Effector memory CD8-positive, alpha-beta T cell (primary cell): ENCODE data around the gene NSD1.

Experiments
- ATAC-seq: fragments of 150-1000 bp; cut with Tn5 transposase; replicated peaks from 2 replicates; pipeline ENCODE4 v1.10.0; 2021; ENCODE audit warnings: mild to moderate bottlenecking, moderate library complexity
- DNase-seq, 3 experiments: peaks; one replicate each; pipeline ENCODE4 v3.0.0; 2021
- H3K27ac Mint-ChIP-seq, 2 donors: one replicate each; pipeline ENCODE4 v1.8.0; 2022; ENCODE audit warnings: mild to moderate bottlenecking in 2 of 2, mixed read lengths in 2 of 2, moderate library complexity in 2 of 2
- H3K27me3 Mint-ChIP-seq, 2 donors: one replicate each; pipeline ENCODE4 v1.8.0; 2022; ENCODE audit warnings: mixed read lengths in 2 of 2
- H3K36me3 Mint-ChIP-seq: one replicate; pipeline ENCODE4 v1.8.0; 2022; ENCODE audit warnings: mild to moderate bottlenecking, moderate library complexity, mixed read lengths; ENCODE audit not compliant: insufficient read depth
- H3K4me1 Mint-ChIP-seq, 2 donors: one replicate each; pipeline ENCODE4 v1.8.0; 2022; ENCODE audit warnings: low read depth in 2 of 2, mixed read lengths in 2 of 2
- H3K4me3 Mint-ChIP-seq, 2 donors: one replicate each; pipeline ENCODE4 v1.8.0; 2022; ENCODE audit warnings: mild to moderate bottlenecking in 2 of 2, mixed read lengths in 2 of 2, moderate library complexity in 2 of 2
- H3K9me3 Mint-ChIP-seq, 2 donors: one replicate each; pipeline ENCODE4 v1.8.0; 2022; ENCODE audit warnings: mixed read lengths in 2 of 2

The NSD1 gene

DNA sequence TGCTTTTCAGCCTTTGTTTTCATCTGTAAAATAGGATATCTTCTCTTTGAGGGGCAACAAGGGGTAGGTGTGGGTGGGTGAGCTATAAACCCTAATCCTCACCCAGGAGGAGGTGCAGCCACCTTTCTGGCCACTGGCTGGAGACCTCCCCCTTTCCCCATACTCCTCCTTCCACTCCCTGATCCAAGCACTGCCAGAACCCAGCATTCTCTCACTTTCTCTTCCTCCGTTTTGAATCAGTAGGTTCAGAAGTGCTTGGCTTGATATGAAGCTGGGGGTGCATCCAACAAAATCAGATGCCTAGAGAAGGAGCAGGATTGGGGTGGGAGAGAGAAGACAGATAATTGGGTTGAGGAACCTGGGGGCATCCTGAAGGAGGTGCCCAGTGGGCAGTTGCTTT is 6.8 kb upstream of the NSD1 start:
- H3K27ac Mint-ChIP-seq: no peak overlapping the region

DNA sequence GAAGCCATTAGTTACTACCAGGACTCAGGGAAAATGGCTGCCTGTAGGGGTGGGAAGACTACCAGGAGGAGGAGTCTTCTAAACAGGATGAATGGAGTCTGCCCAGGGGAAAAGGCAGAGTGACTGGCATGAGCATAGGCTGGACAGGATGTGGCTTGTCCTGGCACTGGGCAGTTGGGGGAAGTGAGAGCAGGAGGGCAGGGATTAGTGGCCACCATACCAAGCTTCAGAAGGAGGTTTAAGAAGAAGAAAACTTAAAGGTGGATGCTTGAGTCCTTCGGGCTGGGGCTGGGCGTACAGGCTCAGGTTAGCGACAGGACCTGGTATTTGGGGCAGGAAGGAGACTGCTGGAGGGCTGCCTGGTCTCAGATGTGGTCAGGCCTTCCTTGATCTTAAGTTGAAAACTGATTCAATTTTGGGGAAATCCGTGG is 5.0 kb upstream of the NSD1 start:
- peaks cover 15 to 17% of the 10 kb centered on the region in 2 donors for H3K4me1 Mint-ChIP-seq
- no peak overlapping the region for H3K4me3 Mint-ChIP-seq
- DNase-seq: no peak
- no peaks in the 10 kb centered on the region for H3K9me3 Mint-ChIP-seq
- H3K36me3 Mint-ChIP-seq: peaks cover 12% of the 10 kb centered on the region
- no peak for ATAC-seq
- H3K27me3 Mint-ChIP-seq: no peaks in the 10 kb centered on the region
- peak overlapping the region; percentile 4 to 10 for H3K27ac Mint-ChIP-seq

More for the DNA sequence above, 6.8 kb upstream of the NSD1 start:
- Mint-ChIP-seq H3K36me3 (peaks cover 9% of the 10 kb centered on the region), H3K4me3 (no peak overlapping the region), H3K4me1 (peaks cover 15 to 17% of the 10 kb centered on the region in 2 donors), H3K27me3 (no peaks in the 10 kb centered on the region), H3K9me3 (no peaks in the 10 kb centered on the region)
- no peak for ATAC-seq
- no peak for DNase-seq

DNA sequence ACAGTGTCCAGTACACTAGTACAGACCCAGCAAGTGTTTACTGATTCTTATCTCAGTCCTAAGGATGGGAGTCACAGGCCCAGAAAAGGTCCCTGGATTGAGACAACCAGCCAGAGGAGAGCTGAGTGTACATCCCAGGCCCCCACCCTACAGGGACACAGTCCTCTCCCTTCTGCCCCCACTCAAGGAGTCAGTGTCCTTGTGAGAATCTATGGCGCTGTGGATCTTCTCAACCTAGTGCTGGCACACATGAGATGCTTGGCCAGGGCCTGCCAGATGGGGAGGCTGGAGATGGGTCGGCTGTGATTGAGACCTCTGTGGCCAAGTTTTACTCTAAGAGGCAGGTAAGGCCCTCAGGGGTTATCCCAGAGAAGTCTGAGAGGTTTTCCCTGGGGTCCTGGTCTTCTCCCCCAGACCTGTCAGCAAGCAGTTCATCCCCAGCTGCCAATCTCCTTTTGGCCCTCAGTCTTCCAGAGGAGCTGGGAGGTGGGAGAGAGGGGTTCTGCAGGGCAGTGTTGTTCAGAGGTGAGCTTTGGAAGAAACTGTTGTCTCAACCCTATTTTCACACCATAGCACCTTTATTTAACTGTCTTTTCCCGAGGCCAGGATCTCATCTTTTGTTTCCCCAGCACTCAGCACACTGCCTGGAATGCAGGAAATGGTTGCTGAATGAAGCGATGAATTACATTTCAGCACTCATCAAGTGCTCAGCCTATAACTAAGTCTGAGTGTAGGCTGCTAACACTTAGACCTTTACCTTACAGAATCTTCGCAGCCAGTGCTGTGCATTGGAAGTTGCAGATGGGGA is 3.2 kb upstream of the NSD1 start:
- peak overlapping the region in 1 of 2 donors; percentile 92 for H3K27ac Mint-ChIP-seq
- no peaks in the 10 kb centered on the region for H3K9me3 Mint-ChIP-seq
- ATAC-seq (no peak), DNase-seq (no peak)
- peaks cover 29% of the 10 kb centered on the region for H3K36me3 Mint-ChIP-seq
- no peak overlapping the region for H3K4me3 Mint-ChIP-seq
- H3K4me1 Mint-ChIP-seq: peaks cover 22 to 24% of the 10 kb centered on the region in 2 donors
- no peaks in the 10 kb centered on the region for H3K27me3 Mint-ChIP-seq

DNA sequence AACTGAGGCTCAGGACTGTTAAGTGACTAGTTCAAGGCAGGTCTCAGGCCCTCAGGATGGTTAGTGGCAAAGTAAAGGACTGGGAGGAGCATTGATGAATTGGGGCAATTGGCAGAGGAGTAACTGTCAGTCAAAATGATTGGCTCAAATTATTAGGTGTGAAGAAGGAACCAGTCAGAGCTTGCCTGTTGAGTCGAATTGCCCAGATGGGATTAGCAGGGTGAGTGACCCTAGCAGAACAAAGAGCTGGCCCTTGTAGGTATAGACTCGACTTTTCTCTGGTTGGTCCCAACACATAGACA is 2.6 kb upstream of the NSD1 start:
- Mint-ChIP-seq H3K4me1 (peaks cover 25 to 27% of the 10 kb centered on the region in 2 donors), H3K27me3 (no peaks in the 10 kb centered on the region), H3K27ac (peak overlapping the region; percentile 80 to 92), H3K9me3 (no peaks in the 10 kb centered on the region), H3K4me3 (peak overlapping the region in 1 of 2 donors; percentile 73), H3K36me3 (peaks cover 34% of the 10 kb centered on the region)
- DNase-seq (no peak), ATAC-seq (no peak)

DNA sequence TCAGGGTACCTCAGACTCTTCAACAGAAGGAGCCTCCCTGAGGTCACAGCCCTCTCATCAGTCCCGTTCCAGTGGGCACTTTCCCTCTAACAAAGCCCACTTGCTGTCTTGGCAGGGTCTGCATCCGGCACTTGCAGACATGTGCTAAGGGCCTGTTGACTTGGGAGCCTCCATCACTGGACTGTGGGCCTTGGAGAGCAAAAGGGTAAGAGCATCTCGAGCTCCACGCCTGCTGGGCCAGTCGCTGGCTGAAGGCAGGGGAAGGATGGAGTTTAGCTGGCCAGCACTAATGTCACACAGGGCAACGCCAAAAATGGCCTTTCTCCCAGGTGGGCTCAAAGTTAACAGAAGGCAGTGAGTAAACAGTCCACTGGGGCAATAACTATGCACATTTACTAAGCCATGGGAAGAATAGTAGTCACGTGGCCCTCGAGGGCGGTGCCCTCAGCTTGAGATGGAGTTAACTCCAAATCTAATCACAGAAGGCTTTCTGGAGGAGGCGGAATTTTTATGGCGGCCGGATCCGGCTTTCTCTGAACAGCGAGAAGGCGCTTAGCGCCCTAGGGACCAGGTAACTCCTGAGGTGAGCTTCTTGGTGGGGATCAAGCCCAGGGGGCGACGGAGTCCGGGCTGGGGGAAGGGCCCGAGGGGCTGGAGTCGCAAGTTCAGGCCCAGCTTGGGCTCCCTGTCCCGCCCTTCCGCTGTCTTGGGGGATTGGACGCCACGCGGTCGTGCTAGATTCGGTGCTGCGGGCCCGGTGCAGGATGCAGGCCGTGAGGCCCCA is 2.0 kb upstream of the NSD1 start:
- Mint-ChIP-seq H3K9me3 (no peaks in the 10 kb centered on the region), H3K27ac (peak overlapping the region; percentile 80 to 92), H3K27me3 (no peaks in the 10 kb centered on the region), H3K36me3 (peaks cover 40% of the 10 kb centered on the region), H3K4me3 (peak overlapping the region; percentile 68 to 73), H3K4me1 (peaks cover 27 to 29% of the 10 kb centered on the region in 2 donors)
- DNase-seq (no peak), ATAC-seq (no peak)

DNA sequence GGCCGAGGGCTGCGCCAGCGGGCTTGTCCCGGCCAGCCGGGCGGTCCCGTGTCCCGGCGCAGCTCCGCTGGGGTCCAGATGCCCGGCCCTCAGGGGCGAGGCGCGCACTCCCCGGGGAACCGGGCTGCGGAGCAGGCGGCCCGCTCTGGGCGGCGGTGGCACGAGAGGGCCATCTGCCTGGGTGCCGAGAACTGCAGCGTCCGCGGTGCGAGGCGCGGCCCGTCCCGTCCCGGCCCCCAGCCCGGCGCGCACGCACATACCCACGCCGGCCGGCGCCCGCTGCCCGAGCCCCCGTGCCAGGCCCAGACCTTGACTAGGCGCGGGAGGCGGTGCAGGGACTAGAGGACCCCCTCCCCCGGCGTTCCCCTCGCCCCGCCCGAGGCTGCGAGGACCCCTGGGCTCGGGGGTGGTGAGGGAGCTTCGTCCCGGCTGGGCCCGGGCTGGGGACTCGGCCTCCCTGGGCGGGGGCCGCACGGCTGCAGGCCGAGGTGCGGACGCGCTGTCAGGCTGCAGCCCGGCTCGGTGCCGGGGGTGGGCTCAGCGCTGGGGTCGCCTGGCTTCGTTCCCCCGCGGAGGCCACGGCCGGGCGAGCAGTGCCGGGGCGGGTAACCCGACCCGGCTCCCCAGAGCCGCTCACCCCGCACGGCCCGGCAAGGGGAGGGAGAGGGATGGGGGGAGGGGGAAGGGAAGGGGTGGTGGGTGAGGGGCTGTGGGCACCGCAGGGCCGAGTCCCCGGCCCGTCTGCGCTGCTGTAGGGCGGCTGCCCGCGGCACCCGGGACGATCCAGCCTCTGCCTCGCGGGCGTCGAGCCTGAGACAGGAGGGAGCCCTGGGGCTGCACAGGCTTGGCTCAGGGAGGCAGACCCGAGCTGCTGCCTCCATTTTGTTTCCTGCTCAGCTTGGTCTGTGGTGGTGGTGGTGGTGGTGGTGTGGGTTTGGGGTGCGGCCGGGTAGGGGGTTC is 1.2 kb upstream of the NSD1 start:
- Mint-ChIP-seq H3K36me3 (peaks cover 49% of the 10 kb centered on the region), H3K4me3 (peak overlapping the region; percentile 82 to 84), H3K27me3 (no peaks in the 10 kb centered on the region), H3K9me3 (no peaks in the 10 kb centered on the region), H3K27ac (peak overlapping the region; percentile 85 to 88), H3K4me1 (peaks cover 29 to 34% of the 10 kb centered on the region in 2 donors)
- DNase-seq (peak in 2 of 3 experiments; percentile 8 to 41), ATAC-seq (peak; percentile 44)

DNA sequence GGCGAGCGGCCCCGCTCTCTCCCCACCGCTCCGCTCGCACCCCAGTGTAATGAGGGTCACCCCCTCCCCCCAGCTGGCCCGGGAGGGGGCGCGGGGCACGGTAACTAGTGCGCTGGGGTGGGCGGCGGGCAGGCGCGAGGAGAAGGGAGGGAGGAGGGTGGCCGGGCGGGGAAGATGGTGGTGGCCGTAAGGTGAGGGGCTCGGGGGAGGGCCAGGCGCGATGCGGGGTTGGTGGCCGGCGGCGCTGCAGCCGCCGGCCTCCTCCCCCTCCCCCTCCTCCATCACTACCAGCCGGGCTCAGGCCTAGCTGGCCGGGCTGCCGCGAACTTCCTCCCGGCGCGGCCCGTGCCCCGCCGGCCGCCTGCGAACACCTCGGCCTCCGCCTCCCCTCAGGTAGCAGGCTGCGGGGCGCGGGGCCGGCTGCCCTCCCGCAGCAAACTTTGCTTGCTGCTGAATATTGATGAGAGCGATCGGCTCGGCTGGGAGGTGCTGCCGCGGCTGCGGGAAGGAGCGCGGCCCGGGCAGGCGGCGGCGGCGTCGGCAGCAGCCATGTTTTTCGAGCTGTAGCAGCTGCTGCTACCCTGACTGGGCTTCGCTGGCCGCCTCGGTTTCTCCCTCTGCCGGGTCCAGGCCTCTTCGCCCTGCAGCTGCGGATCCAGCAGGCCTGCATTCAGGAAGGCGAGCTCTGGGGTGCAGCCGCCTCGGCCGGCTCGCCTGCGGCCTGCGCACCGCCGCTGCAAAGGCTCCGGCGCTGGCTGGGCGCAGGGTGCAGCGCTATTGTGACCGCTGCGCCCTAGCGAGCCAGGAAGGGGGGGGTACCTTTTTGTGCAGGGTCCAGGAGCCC is 502 bp downstream of the NSD1 start:
- peak overlapping the region; percentile 82 to 84 for H3K4me3 Mint-ChIP-seq
- no peaks in the 10 kb centered on the region for H3K9me3 Mint-ChIP-seq
- H3K27me3 Mint-ChIP-seq: no peaks in the 10 kb centered on the region
- H3K4me1 Mint-ChIP-seq: peaks cover 23 to 30% of the 10 kb centered on the region in 2 donors
- peak overlapping the region; percentile 85 to 88 for H3K27ac Mint-ChIP-seq
- peaks cover 62% of the 10 kb centered on the region for H3K36me3 Mint-ChIP-seq
- peak in 2 of 3 experiments; percentile 36 to 49 for DNase-seq
- ATAC-seq: peak; percentile 9

DNA sequence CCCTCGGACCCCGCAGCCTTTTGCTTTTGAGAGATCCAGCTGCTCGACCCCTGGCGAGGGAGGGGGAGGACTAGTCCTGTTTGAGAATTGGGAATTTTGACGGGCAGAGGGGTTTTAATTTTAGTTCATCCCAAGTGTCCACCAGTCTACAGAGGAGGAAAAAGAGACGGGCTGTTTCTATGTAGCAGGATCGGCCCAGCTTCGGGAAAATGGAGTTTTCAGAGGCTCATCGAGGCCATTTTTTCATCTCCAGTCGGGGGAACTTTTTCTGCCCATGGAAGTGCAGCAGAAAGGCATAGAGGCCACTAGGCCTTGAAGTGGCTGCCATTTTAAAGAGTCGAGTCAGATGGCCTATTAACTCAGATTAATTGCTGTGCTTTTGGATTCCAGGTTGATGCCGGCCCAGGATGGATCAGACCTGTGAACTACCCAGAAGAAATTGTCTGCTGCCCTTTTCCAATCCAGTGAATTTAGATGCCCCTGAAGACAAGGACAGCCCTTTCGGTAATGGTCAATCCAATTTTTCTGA is 1.2 kb downstream of the NSD1 start:
- Mint-ChIP-seq H3K27ac (peak overlapping the region; percentile 85 to 88), H3K4me3 (peak overlapping the region; percentile 82 to 84), H3K27me3 (no peaks in the 10 kb centered on the region), H3K9me3 (no peaks in the 10 kb centered on the region), H3K36me3 (peaks cover 69% of the 10 kb centered on the region), H3K4me1 (peaks cover 19 to 34% of the 10 kb centered on the region in 2 donors)
- no peak for DNase-seq
- no peak for ATAC-seq

DNA sequence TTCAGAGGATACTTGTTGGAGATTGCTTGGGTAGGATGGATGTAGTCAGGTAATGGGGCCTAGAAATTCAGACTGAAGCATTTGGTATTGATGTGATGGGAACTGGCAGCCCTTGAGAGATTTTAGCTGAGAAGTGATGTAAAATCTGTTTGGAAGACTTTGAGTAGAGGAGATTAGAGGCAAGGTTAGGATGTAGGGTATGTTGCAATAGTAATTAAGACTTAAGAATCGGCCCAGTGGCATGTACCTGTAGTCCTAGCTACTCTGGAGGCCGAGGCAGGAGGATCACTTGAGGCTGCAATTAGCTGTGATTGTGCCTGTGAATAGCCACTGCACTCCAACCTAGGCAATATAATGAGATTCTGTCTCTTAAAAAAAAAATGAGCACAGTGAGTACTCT is 6.7 kb downstream of the NSD1 start:
- Mint-ChIP-seq H3K36me3 (peaks cover 83% of the 10 kb centered on the region), H3K27me3 (no peaks in the 10 kb centered on the region), H3K9me3 (no peaks in the 10 kb centered on the region), H3K4me3 (peak overlapping the region in 1 of 2 donors; percentile 51), H3K27ac (peak overlapping the region; percentile 8 to 32), H3K4me1 (peaks cover 32 to 58% of the 10 kb centered on the region in 2 donors)
- ATAC-seq (no peak), DNase-seq (no peak)

DNA sequence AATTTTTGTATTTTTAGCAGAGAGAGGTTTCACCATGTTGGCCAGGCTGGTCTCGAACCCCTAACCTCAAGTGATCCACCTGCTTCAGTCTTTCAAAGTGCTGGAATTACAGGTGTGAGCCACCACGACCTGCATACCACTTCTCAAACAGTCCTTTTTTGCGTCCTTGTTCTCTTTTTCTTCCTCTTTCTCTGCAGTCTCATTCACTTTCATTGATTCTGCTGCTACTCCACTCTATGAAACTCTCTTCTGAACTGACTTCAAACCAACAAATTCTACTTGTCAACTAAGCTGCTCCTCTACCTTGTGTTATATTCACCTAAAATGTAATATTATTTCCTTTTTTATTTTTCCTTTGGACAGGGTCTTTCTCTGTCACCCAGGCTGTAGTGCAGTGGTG is 7.9 kb downstream of the NSD1 start:
- Mint-ChIP-seq H3K9me3 (no peaks in the 10 kb centered on the region), H3K4me1 (peaks cover 28 to 51% of the 10 kb centered on the region in 2 donors), H3K36me3 (peaks cover 82% of the 10 kb centered on the region), H3K27ac (peak overlapping the region; percentile 8 to 32), H3K27me3 (no peaks in the 10 kb centered on the region), H3K4me3 (peak overlapping the region in 1 of 2 donors; percentile 28)
- ATAC-seq: no peak
- no peak for DNase-seq

DNA sequence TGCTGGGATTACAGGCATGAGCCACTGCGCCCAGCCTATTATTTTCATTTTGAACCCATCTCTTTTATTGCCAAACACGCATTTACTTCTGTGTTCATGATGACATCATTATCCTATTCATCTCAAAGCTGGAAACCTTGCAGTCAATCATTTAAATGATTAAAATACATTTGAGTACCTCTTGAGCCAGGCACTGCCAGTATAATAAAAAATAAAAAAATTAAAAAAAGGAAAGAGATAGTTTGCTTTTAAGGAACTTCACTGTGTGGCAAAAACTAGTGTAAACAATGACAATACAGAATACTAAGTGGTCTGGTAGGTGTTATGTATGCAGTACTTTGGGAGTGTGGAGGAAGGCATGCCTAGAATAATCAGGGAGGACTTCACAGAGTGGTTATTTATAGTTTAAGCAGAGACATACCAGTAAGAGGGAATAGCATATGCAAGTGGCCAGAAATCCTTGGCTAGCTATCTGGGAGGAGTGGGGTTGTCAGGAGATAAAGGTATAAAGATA is 8.6 kb downstream of the NSD1 start:
- Mint-ChIP-seq H3K9me3 (no peaks in the 10 kb centered on the region), H3K27me3 (no peaks in the 10 kb centered on the region), H3K27ac (peak overlapping the region; percentile 2 to 32), H3K36me3 (peaks cover 82% of the 10 kb centered on the region), H3K4me3 (no peak overlapping the region), H3K4me1 (peaks cover 28 to 47% of the 10 kb centered on the region in 2 donors)
- DNase-seq (no peak), ATAC-seq (no peak)

DNA sequence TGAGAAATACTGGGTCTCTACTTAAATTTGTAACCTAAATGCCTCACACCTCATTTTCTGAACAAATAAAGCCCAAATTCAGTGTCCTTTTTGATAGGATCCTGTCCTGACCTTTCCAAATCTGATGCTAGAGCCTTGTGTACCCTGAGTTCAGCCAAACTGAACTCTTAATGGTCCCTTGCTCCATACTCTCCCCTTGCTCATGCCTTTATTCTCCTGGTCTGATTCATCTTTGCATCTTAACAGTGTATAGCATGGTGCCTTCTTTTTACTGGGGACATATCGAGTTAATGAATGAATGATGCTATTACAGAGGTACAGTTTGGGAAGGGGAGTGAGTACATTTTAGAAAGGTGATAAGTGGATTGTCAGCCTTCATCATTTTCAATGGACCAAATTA is 9.2 kb downstream of the NSD1 start:
- DNase-seq: no peak
- H3K4me1 Mint-ChIP-seq: peaks cover 29 to 45% of the 10 kb centered on the region in 2 donors
- H3K27me3 Mint-ChIP-seq: no peaks in the 10 kb centered on the region
- no peaks in the 10 kb centered on the region for H3K9me3 Mint-ChIP-seq
- H3K4me3 Mint-ChIP-seq: no peak overlapping the region
- peak overlapping the region; percentile 2 to 32 for H3K27ac Mint-ChIP-seq
- H3K36me3 Mint-ChIP-seq: peaks cover 83% of the 10 kb centered on the region
- no peak for ATAC-seq
